Measurements from ENCODE around the gene NAALADL2.

NAALADL2 gene

GRCh38 chr3:175378348-175378747 is 519.2 kb downstream of the NAALADL2 start:
- Histone ChIP-seq H3K9me3 (ENCODE audit: control insufficient read depth, insufficient read depth, low read length) (no peaks in the 10 kb centered on the region), H3K27me3 (ENCODE audit: control insufficient read depth, insufficient read depth, low read length) (no peaks in the 10 kb centered on the region), H3K36me3 (ENCODE audit: control insufficient read depth, insufficient read depth, low read length) (no peaks in the 10 kb centered on the region), H3K4me1 (ENCODE audit: control insufficient read depth, insufficient read depth, low read length) (no peaks in the 10 kb centered on the region), H3K4me3 (ENCODE audit: low read depth, low read length) (no peak overlapping the region), H3K9ac (ENCODE audit: low read depth, low read length) (no peak overlapping the region)

DNA sequence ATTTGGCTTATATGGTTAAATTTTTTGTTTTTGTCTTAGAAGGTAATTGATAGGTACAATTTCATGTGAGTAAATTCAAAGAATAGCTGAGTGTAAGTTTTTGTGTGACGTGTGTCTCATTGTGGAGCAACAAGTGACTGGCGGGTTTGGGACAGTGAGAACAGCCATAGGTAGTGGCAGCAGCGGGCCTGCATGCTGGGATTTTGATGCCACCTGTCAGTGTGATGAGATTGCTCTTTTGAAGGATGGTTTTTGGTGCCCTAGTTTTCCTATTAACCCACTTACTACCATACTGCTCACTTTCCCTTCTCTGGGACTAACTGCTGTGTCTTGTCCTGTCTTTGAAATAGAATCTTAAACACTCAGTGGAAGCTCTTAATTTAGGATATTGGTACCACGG is 522.6 kb downstream of the NAALADL2 start:
- no peaks in the 10 kb centered on the region for H3K36me3 ChIP-seq (ENCODE audit: control insufficient read depth, insufficient read depth, low read length)
- H3K4me3 ChIP-seq (ENCODE audit: low read depth, low read length) = no peak overlapping the region
- H3K27me3 ChIP-seq (ENCODE audit: control insufficient read depth, insufficient read depth, low read length) = no peaks in the 10 kb centered on the region
- H3K9me3 ChIP-seq (ENCODE audit: control insufficient read depth, insufficient read depth, low read length) = no peaks in the 10 kb centered on the region
- no peaks in the 10 kb centered on the region for H3K4me1 ChIP-seq (ENCODE audit: control insufficient read depth, insufficient read depth, low read length)
- no peak overlapping the region for H3K9ac ChIP-seq (ENCODE audit: low read depth, low read length)

- Histone ChIP-seq H3K4me3 (ENCODE audit: low read depth, low read length) (no peak overlapping the region), H3K4me1 (ENCODE audit: control insufficient read depth, insufficient read depth, low read length) (no peaks in the 10 kb centered on the region), H3K36me3 (ENCODE audit: control insufficient read depth, insufficient read depth, low read length) (no peaks in the 10 kb centered on the region), H3K9ac (ENCODE audit: low read depth, low read length) (no peak overlapping the region), H3K27me3 (ENCODE audit: control insufficient read depth, insufficient read depth, low read length) (no peaks in the 10 kb centered on the region), H3K9me3 (ENCODE audit: control insufficient read depth, insufficient read depth, low read length) (no peaks in the 10 kb centered on the region)
Observed at GRCh38 chr3:175383371-175383770, 524.2 kb downstream of the NAALADL2 start.

DNA sequence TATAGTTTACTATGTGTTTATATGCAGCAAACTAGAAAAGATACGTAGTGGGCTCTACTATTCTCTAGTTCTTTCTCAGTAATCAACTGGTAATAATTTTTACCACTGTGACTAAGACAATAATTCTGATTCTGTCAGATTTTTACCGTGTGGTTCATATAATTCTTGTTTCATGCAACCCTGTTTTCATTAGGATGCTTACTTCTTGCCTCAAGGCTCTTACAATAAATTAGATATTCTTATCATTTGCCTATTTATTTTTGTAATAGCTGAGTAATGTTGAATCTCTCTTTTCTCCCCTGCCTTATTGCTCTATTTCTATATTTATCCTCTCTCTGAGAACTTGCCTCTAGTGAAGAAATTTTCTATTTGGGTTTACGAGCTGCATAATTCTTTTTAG is 524.7 kb downstream of the NAALADL2 start:
- no peaks in the 10 kb centered on the region for H3K9me3 ChIP-seq (ENCODE audit: control insufficient read depth, insufficient read depth, low read length)
- H3K4me1 ChIP-seq (ENCODE audit: control insufficient read depth, insufficient read depth, low read length) = no peaks in the 10 kb centered on the region
- H3K36me3 ChIP-seq (ENCODE audit: control insufficient read depth, insufficient read depth, low read length) = no peaks in the 10 kb centered on the region
- no peak overlapping the region for H3K9ac ChIP-seq (ENCODE audit: low read depth, low read length)
- H3K4me3 ChIP-seq (ENCODE audit: low read depth, low read length) = no peak overlapping the region
- no peaks in the 10 kb centered on the region for H3K27me3 ChIP-seq (ENCODE audit: control insufficient read depth, insufficient read depth, low read length)

DNA sequence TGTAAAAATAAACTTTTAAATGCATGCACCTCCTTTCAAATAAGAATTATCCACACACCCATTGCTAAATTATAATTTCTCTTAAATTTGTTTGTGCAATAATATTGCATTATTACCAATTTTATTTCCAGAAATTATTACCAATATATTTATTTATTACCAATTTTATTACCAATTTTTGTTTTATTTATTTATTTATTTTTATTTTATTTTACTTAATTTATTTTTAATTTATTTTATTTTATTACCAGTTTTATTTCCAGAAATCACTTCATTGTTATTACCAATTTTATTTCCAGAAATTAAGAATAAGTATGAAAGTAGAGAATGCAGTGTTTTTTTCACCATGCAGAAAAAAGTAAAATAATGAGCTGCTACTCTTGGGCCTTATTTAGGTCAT is 525.4 kb downstream of the NAALADL2 start:
- Histone ChIP-seq H3K36me3 (ENCODE audit: control insufficient read depth, insufficient read depth, low read length) (no peaks in the 10 kb centered on the region), H3K4me1 (ENCODE audit: control insufficient read depth, insufficient read depth, low read length) (no peaks in the 10 kb centered on the region), H3K27me3 (ENCODE audit: control insufficient read depth, insufficient read depth, low read length) (no peaks in the 10 kb centered on the region), H3K9me3 (ENCODE audit: control insufficient read depth, insufficient read depth, low read length) (no peaks in the 10 kb centered on the region), H3K9ac (ENCODE audit: low read depth, low read length) (no peak overlapping the region), H3K4me3 (ENCODE audit: low read depth, low read length) (no peak overlapping the region)

- no peak overlapping the region for H3K4me3 ChIP-seq (ENCODE audit: low read depth, low read length)
- no peaks in the 10 kb centered on the region for H3K27me3 ChIP-seq (ENCODE audit: control insufficient read depth, insufficient read depth, low read length)
- no peaks in the 10 kb centered on the region for H3K9me3 ChIP-seq (ENCODE audit: control insufficient read depth, insufficient read depth, low read length)
- no peaks in the 10 kb centered on the region for H3K36me3 ChIP-seq (ENCODE audit: control insufficient read depth, insufficient read depth, low read length)
- H3K9ac ChIP-seq (ENCODE audit: low read depth, low read length) = no peak overlapping the region
- no peaks in the 10 kb centered on the region for H3K4me1 ChIP-seq (ENCODE audit: control insufficient read depth, insufficient read depth, low read length)
Observed at GRCh38 chr3:175386630-175387029, 527.5 kb downstream of the NAALADL2 start.

DNA sequence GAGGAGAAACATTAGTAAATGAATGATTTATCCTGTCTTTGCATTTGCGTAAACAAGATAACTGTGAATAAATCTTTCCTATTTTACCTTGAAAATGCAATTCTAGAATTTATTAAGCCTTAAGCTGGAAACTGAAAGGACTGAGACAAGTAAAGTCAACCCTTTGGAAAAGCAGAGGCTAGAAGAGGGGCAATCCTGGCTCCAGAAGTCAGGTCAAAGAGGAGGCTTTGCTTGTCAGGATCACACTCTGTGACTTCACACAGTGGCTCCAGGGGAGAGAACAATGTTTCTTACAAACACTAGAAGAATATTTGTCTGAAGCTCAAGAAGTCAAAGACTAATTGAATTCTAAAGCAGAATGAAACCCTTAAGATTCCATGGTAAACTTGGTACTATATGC is 530.4 kb downstream of the NAALADL2 start:
- no peak overlapping the region for H3K9ac ChIP-seq (ENCODE audit: low read depth, low read length)
- no peaks in the 10 kb centered on the region for H3K4me1 ChIP-seq (ENCODE audit: control insufficient read depth, insufficient read depth, low read length)
- H3K36me3 ChIP-seq (ENCODE audit: control insufficient read depth, insufficient read depth, low read length) = no peaks in the 10 kb centered on the region
- no peak overlapping the region for H3K4me3 ChIP-seq (ENCODE audit: low read depth, low read length)
- H3K27me3 ChIP-seq (ENCODE audit: control insufficient read depth, insufficient read depth, low read length) = no peaks in the 10 kb centered on the region
- no peaks in the 10 kb centered on the region for H3K9me3 ChIP-seq (ENCODE audit: control insufficient read depth, insufficient read depth, low read length)

GRCh38 chr3:175391601-175392000 is 532.5 kb downstream of the NAALADL2 start:
- H3K9me3 ChIP-seq (ENCODE audit: control insufficient read depth, insufficient read depth, low read length) = no peaks in the 10 kb centered on the region
- no peaks in the 10 kb centered on the region for H3K36me3 ChIP-seq (ENCODE audit: control insufficient read depth, insufficient read depth, low read length)
- no peaks in the 10 kb centered on the region for H3K4me1 ChIP-seq (ENCODE audit: control insufficient read depth, insufficient read depth, low read length)
- no peaks in the 10 kb centered on the region for H3K27me3 ChIP-seq (ENCODE audit: control insufficient read depth, insufficient read depth, low read length)
- no peak overlapping the region for H3K4me3 ChIP-seq (ENCODE audit: low read depth, low read length)
- no peak overlapping the region for H3K9ac ChIP-seq (ENCODE audit: low read depth, low read length)

DNA sequence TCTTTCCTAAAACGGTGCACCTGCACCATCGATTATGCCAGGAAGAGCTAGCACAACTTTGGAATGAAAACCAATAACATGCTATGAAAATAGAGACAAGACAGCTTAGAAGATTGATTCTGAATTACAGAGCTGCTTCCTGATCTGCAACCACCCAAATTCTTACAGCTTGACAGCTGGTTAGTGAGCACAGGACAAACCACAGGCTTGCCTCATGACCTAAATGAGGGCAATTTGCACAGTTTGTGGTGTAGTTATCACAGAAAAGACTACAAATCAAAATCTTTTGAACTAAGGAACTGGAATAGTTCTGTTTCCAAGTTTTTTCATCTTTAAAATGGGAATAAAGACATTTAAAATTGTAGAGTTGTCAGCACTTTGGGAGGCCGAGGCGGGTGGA is 533.5 kb downstream of the NAALADL2 start:
- H3K36me3 ChIP-seq (ENCODE audit: control insufficient read depth, insufficient read depth, low read length) = no peaks in the 10 kb centered on the region

DNA sequence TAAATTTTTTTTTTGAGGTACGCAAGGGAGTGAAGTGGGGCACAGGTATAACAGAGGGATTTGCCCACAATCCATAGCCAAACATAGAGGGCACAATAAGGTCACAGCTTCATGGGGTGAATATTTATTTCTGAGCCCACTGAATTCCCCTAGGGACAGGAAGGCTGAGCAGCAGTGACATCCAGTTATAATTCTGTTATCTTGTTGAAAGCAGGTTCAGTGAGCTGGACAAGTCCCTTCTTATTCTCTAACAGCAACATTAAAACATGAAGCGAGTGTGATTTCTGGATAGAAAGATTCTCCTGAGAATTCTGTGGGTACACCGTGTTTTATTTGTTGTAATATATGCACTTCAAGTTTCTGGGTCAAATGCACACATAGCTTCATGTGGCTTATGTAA is 538.2 kb downstream of the NAALADL2 start:
- no peak overlapping the region for H3K9ac ChIP-seq (ENCODE audit: low read depth, low read length)
- no peaks in the 10 kb centered on the region for H3K9me3 ChIP-seq (ENCODE audit: control insufficient read depth, insufficient read depth, low read length)
- no peaks in the 10 kb centered on the region for H3K27me3 ChIP-seq (ENCODE audit: control insufficient read depth, insufficient read depth, low read length)
- H3K4me3 ChIP-seq (ENCODE audit: low read depth, low read length) = no peak overlapping the region
- no peaks in the 10 kb centered on the region for H3K4me1 ChIP-seq (ENCODE audit: control insufficient read depth, insufficient read depth, low read length)
- no peaks in the 10 kb centered on the region for H3K36me3 ChIP-seq (ENCODE audit: control insufficient read depth, insufficient read depth, low read length)

More for the DNA sequence above, 533.5 kb downstream of the NAALADL2 start:
- H3K9me3 ChIP-seq (ENCODE audit: control insufficient read depth, insufficient read depth, low read length) = no peaks in the 10 kb centered on the region
- no peaks in the 10 kb centered on the region for H3K27me3 ChIP-seq (ENCODE audit: control insufficient read depth, insufficient read depth, low read length)
- H3K4me1 ChIP-seq (ENCODE audit: control insufficient read depth, insufficient read depth, low read length) = no peaks in the 10 kb centered on the region
- no peak overlapping the region for H3K4me3 ChIP-seq (ENCODE audit: low read depth, low read length)
- no peak overlapping the region for H3K9ac ChIP-seq (ENCODE audit: low read depth, low read length)

GRCh38 chr3:175398676-175399075 is 539.5 kb downstream of the NAALADL2 start:
- Histone ChIP-seq H3K27me3 (ENCODE audit: control insufficient read depth, insufficient read depth, low read length) (no peaks in the 10 kb centered on the region), H3K9me3 (ENCODE audit: control insufficient read depth, insufficient read depth, low read length) (no peaks in the 10 kb centered on the region), H3K4me3 (ENCODE audit: low read depth, low read length) (no peak overlapping the region), H3K9ac (ENCODE audit: low read depth, low read length) (no peak overlapping the region), H3K4me1 (ENCODE audit: control insufficient read depth, insufficient read depth, low read length) (no peaks in the 10 kb centered on the region), H3K36me3 (ENCODE audit: control insufficient read depth, insufficient read depth, low read length) (no peaks in the 10 kb centered on the region)

DNA sequence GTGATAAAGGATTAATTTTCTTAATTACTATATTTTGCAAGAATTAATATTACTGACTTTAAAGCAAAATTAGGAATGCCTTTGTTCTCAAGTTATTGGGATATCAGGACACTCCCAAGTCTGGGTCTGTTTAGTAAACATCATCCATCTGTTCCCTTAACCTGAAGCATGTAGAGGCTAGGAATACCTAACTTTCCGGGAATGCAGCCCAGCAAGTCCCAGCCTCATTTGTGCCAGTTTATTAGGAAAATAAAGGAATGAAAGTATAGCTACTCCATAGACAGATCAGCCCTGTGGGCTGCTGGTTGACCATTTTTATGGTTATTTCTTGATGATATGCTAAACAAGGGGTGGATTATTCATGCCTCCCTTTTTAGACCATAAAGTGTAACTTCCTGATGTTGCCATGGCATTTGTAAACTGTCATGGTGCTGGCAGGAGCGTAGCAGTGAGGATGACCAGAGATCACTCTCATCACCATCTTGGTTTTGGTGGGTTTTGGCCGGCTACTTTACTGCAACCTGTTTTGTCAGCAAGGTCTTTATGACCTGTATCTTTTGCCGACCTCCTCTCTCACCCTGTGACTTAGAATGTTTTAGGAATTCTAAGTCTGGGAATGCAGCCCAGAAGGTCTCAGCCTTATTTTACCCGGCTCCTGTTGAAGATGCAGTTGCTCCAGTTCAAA is 540.2 kb downstream of the NAALADL2 start:
- Histone ChIP-seq H3K9ac (ENCODE audit: low read depth, low read length) (no peak overlapping the region), H3K27me3 (ENCODE audit: control insufficient read depth, insufficient read depth, low read length) (no peaks in the 10 kb centered on the region), H3K4me1 (ENCODE audit: control insufficient read depth, insufficient read depth, low read length) (no peaks in the 10 kb centered on the region), H3K9me3 (ENCODE audit: control insufficient read depth, insufficient read depth, low read length) (no peaks in the 10 kb centered on the region), H3K36me3 (ENCODE audit: control insufficient read depth, insufficient read depth, low read length) (no peaks in the 10 kb centered on the region), H3K4me3 (ENCODE audit: low read depth, low read length) (no peak overlapping the region)

Measured in iPS-15b (cell line).